ENCODE measurements around the gene CD248. TPM values are rescaled to one million over a fixed set of nuclear protein-coding genes. Genes with fewer than 3 reads are reported as not detected.

CD248 gene
- total and polyA plus RNA-seq, 2 experiments from 2014 or later, result 2.4 to 3.8 TPM

GRCh38 chr11:66365166-66365565, 48.3 kb upstream of the CD248 start:
- H2AFZ ChIP-seq, result no peak overlapping the region
- H4K20me1 ChIP-seq (replicated peaks; ENCODE audit: insufficient read depth), result peaks cover 21% of the 10 kb centered on the region
- Mint-ChIP-seq H3K4me3 (no peak overlapping the region; the same call in 2 of the 3 replicates), H3K4me1 (peaks cover 19% of the 10 kb centered on the region), H3K9me3 (no peaks in the 10 kb centered on the region), H3K36me3 (ENCODE audit: low read depth) (peaks cover 84% of the 10 kb centered on the region), H3K27ac (no peak overlapping the region; the same call in 1 of the 2 replicates), H3K27me3 (ENCODE audit: insufficient read depth, low read depth, poor library complexity) (peaks cover 35% of the 10 kb centered on the region)
- H3K4me1 ChIP-seq (ENCODE audit: insufficient read depth), result peaks cover 11% of the 10 kb centered on the region
- no peaks in the 10 kb centered on the region for H3K9me2 ChIP-seq (ENCODE audit: insufficient read depth)
- peaks cover 57% of the 10 kb centered on the region for H3F3A ChIP-seq (replicated peaks; ENCODE audit: low read depth)
- ATAC-seq (no peak), DNase-seq (ENCODE audit: low spot score) (no peak)
- H3K4me2 ChIP-seq, result no peak overlapping the region
- H3K27me3 ChIP-seq (ENCODE audit: insufficient read depth), result no peaks in the 10 kb centered on the region
- H3K79me2 ChIP-seq (replicated peaks; ENCODE audit: insufficient read depth), result peaks cover 14% of the 10 kb centered on the region; the same call in 1 of the 2 replicates
- H3K36me3 ChIP-seq (ENCODE audit: insufficient read depth), result peaks cover 26% of the 10 kb centered on the region; the same call in 1 of the 2 replicates
- H3K27ac ChIP-seq (ENCODE audit: low read depth), result no peak overlapping the region
- no peak overlapping the region for H3K4me3 ChIP-seq
- TF ChIP-seq CTCF (conservative IDR thresholded peaks at IDR 0.05; ENCODE audit: low read depth in 2 of 2) (no peak), EZH2 (IDR thresholded peaks at IDR 0.05; ENCODE audit: low read depth, unreplicated experiment) (no peak), EZH2phosphoT487 (IDR thresholded peaks at IDR 0.05; ENCODE audit: unreplicated experiment) (no peak), STAT1 (IDR thresholded peaks at IDR 0.05; ENCODE audit: unreplicated experiment) (no peak), ETS1 (IDR thresholded peaks at IDR 0.05) (no peak), POLR2AphosphoS5 (IDR thresholded peaks at IDR 0.05; ENCODE audit: low read depth) (no peak), ZNF114 (CRISPR knock-in tag; IDR thresholded peaks at IDR 0.05) (no peak), ZNF462 (CRISPR knock-in tag; IDR thresholded peaks at IDR 0.05) (no peak), REST (IDR thresholded peaks at IDR 0.05; ENCODE audit: unreplicated experiment) (no peak), CREB1 (CRISPR knock-in tag; IDR thresholded peaks at IDR 0.05; ENCODE audit: low read depth) (no peak), JUNB (IDR thresholded peaks at IDR 0.05; ENCODE audit: unreplicated experiment) (no peak), NANOG (IDR thresholded peaks at IDR 0.05; ENCODE audit: borderline replicate concordance) (no peak), ZNF331 (CRISPR knock-in tag; IDR thresholded peaks at IDR 0.05; ENCODE audit: low read depth) (no peak)
